ENCODE data around the gene MEX3D. TPM values are rescaled to one million over a fixed set of nuclear protein-coding genes. Genes with fewer than 3 reads are reported as not detected.

The MEX3D gene
- total RNA-seq, 1 experiment from 2014 or later = 64.0 TPM

DNA sequence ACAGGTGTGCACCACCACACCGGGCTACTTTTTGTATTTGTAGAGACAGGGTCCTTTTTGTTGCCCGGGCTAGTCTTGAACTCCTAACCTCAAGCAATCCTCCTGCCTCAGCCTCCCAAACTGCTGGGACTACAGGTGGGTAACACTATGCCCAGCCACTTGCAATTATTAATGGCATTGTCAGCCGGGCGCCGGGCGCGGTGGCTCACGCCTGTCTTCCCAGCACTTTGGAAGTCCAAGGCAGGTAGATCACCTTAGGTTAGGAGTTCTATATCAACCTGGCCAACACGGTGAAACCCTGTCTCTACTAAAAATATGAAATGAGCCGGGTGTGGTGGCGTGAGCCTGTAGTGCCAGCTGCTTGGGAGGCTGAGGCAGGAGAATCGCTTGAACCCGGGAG lies 2.7 kb upstream of the MEX3D start:
- H2AFZ ChIP-seq (ENCODE audit: low read length) = no peak overlapping the region
- H3K9me3 ChIP-seq (ENCODE audit: low read length) = no peaks in the 10 kb centered on the region
- no peaks in the 10 kb centered on the region for H3F3A ChIP-seq (ENCODE audit: low read length, unreplicated experiment)
- no peak for DNase-seq
- TF ChIP-seq, protein P1, sequence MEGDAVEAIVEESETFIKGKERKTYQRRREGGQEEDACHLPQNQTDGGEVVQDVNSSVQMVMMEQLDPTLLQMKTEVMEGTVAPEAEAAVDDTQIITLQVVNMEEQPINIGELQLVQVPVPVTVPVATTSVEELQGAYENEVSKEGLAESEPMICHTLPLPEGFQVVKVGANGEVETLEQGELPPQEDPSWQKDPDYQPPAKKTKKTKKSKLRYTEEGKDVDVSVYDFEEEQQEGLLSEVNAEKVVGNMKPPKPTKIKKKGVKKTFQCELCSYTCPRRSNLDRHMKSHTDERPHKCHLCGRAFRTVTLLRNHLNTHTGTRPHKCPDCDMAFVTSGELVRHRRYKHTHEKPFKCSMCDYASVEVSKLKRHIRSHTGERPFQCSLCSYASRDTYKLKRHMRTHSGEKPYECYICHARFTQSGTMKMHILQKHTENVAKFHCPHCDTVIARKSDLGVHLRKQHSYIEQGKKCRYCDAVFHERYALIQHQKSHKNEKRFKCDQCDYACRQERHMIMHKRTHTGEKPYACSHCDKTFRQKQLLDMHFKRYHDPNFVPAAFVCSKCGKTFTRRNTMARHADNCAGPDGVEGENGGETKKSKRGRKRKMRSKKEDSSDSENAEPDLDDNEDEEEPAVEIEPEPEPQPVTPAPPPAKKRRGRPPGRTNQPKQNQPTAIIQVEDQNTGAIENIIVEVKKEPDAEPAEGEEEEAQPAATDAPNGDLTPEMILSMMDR (conservative IDR thresholded peaks at IDR 0.05; ENCODE audit: low read depth, low read length) = no peak
- TF ChIP-seq EZH2 (IDR thresholded peaks at IDR 0.05; ENCODE audit: low read length, unreplicated experiment) (no peak), EZH2phosphoT487 (IDR thresholded peaks at IDR 0.05; ENCODE audit: borderline replicate concordance, low read length) (no peak)
- ATAC-seq = no peak
- no TSS peak for BruUV-seq (replicated peaks)
- no peak overlapping the region for H3K4me3 ChIP-seq (ENCODE audit: low read length)
- ChIA-PET CTCF (no interaction called here), POLR2A (ENCODE audit: unreplicated experiment) (no interaction called here)
- no peak overlapping the region for H3K27ac ChIP-seq (ENCODE audit: low read length)
- no peaks in the 10 kb centered on the region for H3K36me3 ChIP-seq (ENCODE audit: low read depth, low read length)
- H3K4me2 ChIP-seq (ENCODE audit: low read length) = no peak overlapping the region
- peaks cover 9% of the 10 kb centered on the region for H3K79me2 ChIP-seq (ENCODE audit: low read length)
- no peaks in the 10 kb centered on the region for H3K27me3 ChIP-seq (ENCODE audit: low read length)
- H4K20me1 ChIP-seq (ENCODE audit: low read length) = no peaks in the 10 kb centered on the region
- intact Hi-C loops (cut with micrococcal nuclease) = no loop called here
- H3K4me1 ChIP-seq (ENCODE audit: insufficient read depth, low read length) = no peaks in the 10 kb centered on the region; the same call in 1 of the 2 replicates
- no peaks in the 10 kb centered on the region for H3K9me2 ChIP-seq (replicated peaks; ENCODE audit: low read length)
- H3K9ac ChIP-seq (ENCODE audit: low read length) = no peak overlapping the region

DNA sequence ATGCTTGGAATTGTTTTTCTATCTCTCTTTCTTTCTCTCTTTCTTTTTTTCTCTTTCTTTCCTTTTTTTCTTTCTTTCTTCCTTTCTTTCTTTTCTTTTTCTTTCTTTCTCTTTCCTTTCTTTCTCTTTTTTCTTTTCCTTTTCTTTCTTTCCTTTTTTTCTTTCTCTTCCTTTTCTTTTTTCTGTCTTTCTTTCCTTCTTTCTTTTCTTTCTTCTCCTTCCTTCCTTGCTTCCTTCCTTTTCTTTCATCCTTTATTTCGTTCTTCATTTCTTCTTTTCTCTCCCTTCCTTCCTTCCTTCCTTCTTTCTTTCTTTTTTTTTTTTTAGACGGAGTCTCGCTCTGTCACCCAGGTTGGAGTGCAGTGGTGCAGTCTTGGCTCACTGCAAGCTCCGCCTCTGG lies 1.9 kb upstream of the MEX3D start:
- TF ChIP-seq, protein P1 (conservative IDR thresholded peaks at IDR 0.05; ENCODE audit: low read depth, low read length) = no peak
- no peak for TF ChIP-seq EZH2 (IDR thresholded peaks at IDR 0.05; ENCODE audit: low read length, unreplicated experiment)
- no peak for TF ChIP-seq EZH2phosphoT487 (IDR thresholded peaks at IDR 0.05; ENCODE audit: borderline replicate concordance, low read length)
- H4K20me1 ChIP-seq (ENCODE audit: low read length) = no peaks in the 10 kb centered on the region
- intact Hi-C loops (cut with micrococcal nuclease) = no loop called here
- H3K9me3 ChIP-seq (ENCODE audit: low read length) = no peaks in the 10 kb centered on the region
- H2AFZ ChIP-seq (ENCODE audit: low read length) = no peak overlapping the region
- no peak overlapping the region for H3K9ac ChIP-seq (ENCODE audit: low read length)
- H3F3A ChIP-seq (ENCODE audit: low read length, unreplicated experiment) = no peaks in the 10 kb centered on the region
- DNase-seq (no peak), ATAC-seq (no peak)
- H3K27ac ChIP-seq (ENCODE audit: low read length) = no peak overlapping the region
- H3K27me3 ChIP-seq (ENCODE audit: low read length) = no peaks in the 10 kb centered on the region
- POLR2A ChIA-PET (ENCODE audit: unreplicated experiment) = no interaction called here
- CTCF ChIA-PET = no interaction called here
- H3K9me2 ChIP-seq (replicated peaks; ENCODE audit: low read length) = no peaks in the 10 kb centered on the region
- H3K36me3 ChIP-seq (ENCODE audit: low read depth, low read length) = no peaks in the 10 kb centered on the region
- H3K79me2 ChIP-seq (ENCODE audit: low read length) = peaks cover 15% of the 10 kb centered on the region
- no peak overlapping the region for H3K4me3 ChIP-seq (ENCODE audit: low read length)
- no peaks in the 10 kb centered on the region; the same call in 1 of the 2 replicates for H3K4me1 ChIP-seq (ENCODE audit: insufficient read depth, low read length)
- H3K4me2 ChIP-seq (ENCODE audit: low read length) = no peak overlapping the region
- BruUV-seq (replicated peaks) = no TSS peak

DNA sequence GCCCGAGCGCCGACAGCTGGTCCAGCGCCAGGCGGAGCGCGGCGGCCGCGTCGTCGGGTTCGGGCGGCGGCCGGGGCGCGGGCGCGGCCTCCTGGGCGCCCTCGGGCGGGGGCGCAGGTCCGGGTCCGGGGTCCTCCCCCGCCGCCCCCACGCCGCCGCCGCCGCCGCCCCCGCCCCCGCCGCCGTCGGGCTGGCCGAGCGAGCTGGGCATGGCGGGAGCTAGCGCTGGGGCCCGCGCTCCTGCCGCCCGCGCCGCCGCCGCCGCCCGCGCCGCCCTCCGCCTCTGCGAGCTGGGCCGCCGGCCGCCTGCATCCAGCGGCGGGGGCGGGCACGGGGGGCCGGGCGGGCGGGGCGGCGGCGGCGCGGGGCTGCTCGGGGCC lies 287 bp downstream of the MEX3D start:
- peaks cover 22% of the 10 kb centered on the region for H3K79me2 ChIP-seq (ENCODE audit: low read length)
- no peaks in the 10 kb centered on the region for H3K9me2 ChIP-seq (replicated peaks; ENCODE audit: low read length)
- ATAC-seq (no peak; the same call in 1 of the 2 replicates), DNase-seq (no peak)
- H3K27ac ChIP-seq (ENCODE audit: low read length) = no peak overlapping the region
- no peaks in the 10 kb centered on the region for H4K20me1 ChIP-seq (ENCODE audit: low read length)
- BruUV-seq (replicated peaks) = no TSS peak
- ChIA-PET CTCF (no interaction called here), POLR2A (ENCODE audit: unreplicated experiment) (no interaction called here)
- no peaks in the 10 kb centered on the region for H3K9me3 ChIP-seq (ENCODE audit: low read length)
- intact Hi-C loops (cut with micrococcal nuclease) = no loop called here
- no peaks in the 10 kb centered on the region for H3F3A ChIP-seq (ENCODE audit: low read length, unreplicated experiment)
- H3K4me1 ChIP-seq (ENCODE audit: insufficient read depth, low read length) = no peaks in the 10 kb centered on the region; the same call in 1 of the 2 replicates
- H3K36me3 ChIP-seq (ENCODE audit: low read depth, low read length) = no peaks in the 10 kb centered on the region
- no peak overlapping the region for H3K4me2 ChIP-seq (ENCODE audit: low read length)
- H3K27me3 ChIP-seq (ENCODE audit: low read length) = no peaks in the 10 kb centered on the region
- H3K4me3 ChIP-seq (ENCODE audit: low read length) = no peak overlapping the region
- TF ChIP-seq, protein P1 (conservative IDR thresholded peaks at IDR 0.05; ENCODE audit: low read depth, low read length) = no peak
- TF ChIP-seq EZH2phosphoT487 (IDR thresholded peaks at IDR 0.05; ENCODE audit: borderline replicate concordance, low read length) = no peak
- TF ChIP-seq EZH2 (IDR thresholded peaks at IDR 0.05; ENCODE audit: low read length, unreplicated experiment) = no peak
- H3K9ac ChIP-seq (ENCODE audit: low read length) = no peak overlapping the region
- H2AFZ ChIP-seq (ENCODE audit: low read length) = no peak overlapping the region

All from PC-3 (cell line).